T-helper 2 cell treated with Interferon-gamma antibody and Interleukin-4, amounts not matched to agents 100 ng/mL and 5 ng/mL, for 36 hours (primary cell): ENCODE data around the gene OSBPL10. TPM values are rescaled to one million over a fixed set of nuclear protein-coding genes. Genes with fewer than 3 reads are reported as not detected.

Experiments used
- intact Hi-C: fragments of 100-400 bp; cut with micrococcal nuclease; formaldehyde crosslinking; loops from one replicate; pipeline ENCODE4 v1.15.1; 2023
- total RNA-seq: library from RNA; stranded (reverse); gene quantifications from 2 replicates; pipeline ENCODE4 v1.2.3, GENCODE V29; 2022

Gene OSBPL10
- total RNA-seq, 1 donor from 2014 or later, result 2.5 TPM

DNA sequence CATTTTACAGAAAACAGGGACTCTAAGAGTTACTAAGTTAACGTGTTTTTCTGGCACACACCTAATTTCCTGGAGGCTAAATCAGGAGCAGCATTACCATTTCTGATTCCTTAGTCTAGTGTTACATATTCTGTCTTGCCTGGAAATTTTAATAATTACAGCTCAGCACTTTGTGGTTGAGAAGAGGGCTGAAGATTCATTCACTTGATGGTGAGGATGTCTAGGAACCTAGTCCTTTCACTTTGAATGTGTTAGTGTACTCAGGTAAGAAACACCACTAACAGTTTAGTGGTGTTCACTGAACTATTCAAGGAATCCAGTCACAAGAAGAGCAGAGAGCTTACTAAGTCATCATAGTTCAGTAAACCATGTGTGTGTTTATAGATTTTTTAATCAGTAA lies 345.5 kb downstream of the OSBPL10 start:
- intact Hi-C loops, result loop anchor here (5.0 to 10.0 kb wide), 4 partner anchors 83 to 421 kb away; partner anchors contain the start of gene STT3B

DNA sequence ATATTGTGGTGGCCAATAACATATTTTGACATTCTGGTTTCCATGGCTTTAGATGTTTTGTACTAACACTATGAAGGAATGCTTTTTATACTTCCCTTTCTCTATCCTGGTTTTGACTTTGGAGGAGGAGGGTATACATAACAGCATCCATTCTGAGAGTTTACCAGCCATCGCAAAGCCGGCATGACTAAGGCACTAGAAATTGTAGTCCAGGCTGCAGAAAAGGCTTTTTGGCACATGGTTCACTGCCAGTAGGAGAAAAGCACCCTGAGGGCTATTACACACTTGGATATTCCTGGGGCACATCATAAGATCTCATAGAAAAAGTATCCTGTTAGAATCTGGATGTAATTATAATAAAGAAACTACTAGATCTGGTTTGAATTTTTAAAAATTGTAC lies 346.6 kb downstream of the OSBPL10 start:
- intact Hi-C loops, result loop anchor here (10.0 kb wide), 1 partner anchor 420 kb away; no protein-coding TSS in a partner anchor

DNA sequence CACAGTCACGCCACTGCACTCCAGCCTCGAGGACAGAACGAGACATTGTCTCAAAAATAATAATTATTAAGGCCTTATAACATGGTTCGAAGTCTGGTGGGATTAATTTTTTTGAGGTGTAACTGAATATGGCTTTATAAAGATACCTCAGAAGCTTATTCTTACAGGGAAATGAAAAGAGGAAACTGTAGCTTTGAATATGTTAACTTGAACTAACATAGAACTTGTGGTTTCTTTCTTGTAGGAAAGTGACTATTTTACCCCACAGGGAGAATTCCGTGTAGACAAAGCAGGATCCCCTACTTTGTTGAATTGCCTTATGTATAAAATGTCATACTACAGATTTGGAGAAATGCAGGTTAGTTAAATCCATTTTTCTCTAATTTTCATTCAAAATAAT lies 352.0 kb downstream of the OSBPL10 start:
- intact Hi-C loops, result no loop called here

DNA sequence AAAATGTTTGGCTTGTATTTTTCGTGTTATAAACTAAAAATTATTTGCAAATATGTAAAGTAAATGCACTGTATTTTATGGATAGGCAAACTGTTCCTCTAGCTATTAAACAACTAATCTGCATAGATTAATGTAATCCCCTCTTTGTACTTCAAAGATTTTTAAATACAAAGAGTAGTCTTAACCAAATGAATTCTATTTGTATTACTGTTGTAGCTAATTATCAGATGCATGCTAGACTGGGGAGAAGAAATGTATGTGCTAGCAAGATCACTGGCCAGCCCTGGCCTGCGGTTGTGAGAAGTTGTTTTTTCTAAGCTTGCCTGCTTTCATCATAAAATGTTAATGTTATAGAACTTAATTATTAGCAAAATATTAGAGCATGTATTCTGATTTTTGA lies 355.7 kb downstream of the OSBPL10 start:
- intact Hi-C loops, result no loop called here

DNA sequence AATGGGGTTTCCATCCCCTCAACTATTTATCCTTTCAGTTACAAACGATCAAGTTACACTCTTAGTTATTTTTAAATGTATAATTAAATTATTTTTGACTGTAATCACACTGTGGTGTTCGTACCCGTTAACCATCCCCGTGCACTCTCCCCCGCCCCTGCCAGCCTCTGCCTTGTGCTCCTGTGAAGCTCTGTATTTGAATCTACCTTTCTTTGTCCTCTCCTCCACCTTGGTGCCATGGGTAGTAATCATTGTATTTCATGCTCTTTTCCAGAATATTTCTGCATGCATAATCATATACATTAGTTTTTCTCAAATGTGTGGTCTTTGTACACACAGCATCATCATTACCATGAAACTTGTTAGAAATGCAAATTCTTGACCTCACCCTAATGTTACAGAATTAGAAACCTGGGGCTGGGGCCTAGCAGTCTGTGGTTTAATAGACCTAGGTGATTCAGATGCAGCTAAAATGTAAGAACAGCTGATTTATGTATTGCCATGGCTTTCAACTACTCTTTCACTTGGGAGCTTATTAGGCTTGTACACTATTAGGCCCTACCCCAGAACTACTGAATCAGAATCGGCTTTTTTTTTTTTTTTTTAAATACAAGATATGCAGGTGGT lies 356.9 kb downstream of the OSBPL10 start:
- intact Hi-C loops, result loop anchor here (5.0 kb wide), 1 partner anchor 92 kb away; the partner anchor contains the start of gene STT3B

DNA sequence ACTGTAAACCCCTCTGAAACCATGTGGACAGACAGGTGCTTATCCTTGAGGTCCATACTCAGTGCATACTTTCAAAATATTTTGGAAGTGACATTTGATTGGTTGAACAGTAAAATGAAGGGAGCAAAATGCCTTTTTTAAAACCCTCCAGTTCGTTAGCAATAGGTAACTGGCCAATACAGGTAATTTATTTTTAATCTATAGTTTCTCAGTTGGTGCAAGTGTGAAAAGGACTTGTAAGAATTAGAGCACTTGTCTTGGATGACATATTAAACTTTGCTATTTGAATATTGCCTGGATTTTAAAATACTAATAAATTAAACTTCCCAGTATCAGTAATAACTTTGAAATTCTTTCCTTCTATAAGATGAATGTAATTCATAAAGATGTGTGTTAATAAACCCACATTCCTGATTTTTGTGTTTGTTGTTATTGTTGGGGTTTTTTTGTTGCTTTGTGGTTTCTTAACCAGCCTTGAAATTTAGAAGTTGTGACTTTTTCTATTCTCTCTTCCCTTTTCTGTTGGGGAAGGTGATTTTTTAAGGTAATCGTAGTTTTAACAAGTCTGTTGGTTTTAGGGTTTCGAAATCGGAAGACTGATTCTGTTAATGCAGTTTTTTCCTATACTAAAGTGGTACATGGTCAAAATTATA lies 358.3 kb downstream of the OSBPL10 start:
- intact Hi-C loops, result loop anchor here (5.0 kb wide), 1 partner anchor 90 kb away; the partner anchor contains the start of gene STT3B

DNA sequence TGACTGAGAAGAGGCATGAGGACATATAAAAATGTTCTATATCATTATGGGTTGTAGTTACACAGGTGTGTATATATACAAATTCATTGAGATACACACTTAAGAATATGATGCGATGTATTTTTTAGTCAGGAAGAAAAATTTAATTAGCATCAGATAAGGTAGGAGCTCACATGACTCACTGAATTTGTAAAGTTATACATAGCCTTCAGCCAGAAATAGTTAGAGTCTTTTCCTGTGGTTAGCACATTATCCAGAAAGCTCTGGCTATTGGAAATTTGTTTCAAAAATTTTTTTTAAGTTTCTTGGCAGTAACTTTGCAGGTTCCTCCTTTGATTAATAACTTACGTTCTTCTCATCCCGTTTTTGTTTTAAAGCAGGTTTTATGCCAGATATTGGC lies 359.7 kb downstream of the OSBPL10 start:
- intact Hi-C loops, result loop anchor here (5.0 kb wide), 1 partner anchor 89 kb away; the partner anchor contains the start of gene STT3B

DNA sequence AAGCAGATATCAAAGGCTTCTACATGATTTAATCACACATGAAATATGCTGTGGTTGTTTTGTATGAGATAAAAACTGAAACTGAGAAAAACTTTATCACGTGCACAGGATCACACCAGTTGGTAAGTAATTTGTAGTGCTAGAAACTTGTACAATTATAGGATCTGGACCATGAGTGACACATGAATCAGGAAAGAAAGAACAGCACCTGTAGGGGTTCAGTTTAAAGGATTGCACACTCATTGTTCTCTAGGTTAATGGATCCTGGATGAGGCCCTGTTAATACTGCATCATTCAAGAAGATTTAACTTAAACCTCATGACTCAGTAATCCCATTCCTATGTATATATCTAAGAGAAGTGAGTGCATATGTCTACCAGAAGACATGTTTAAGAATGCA lies 360.4 kb downstream of the OSBPL10 start:
- intact Hi-C loops, result loop anchor here (5.0 kb wide), 1 partner anchor 88 kb away; the partner anchor contains the start of gene STT3B

DNA sequence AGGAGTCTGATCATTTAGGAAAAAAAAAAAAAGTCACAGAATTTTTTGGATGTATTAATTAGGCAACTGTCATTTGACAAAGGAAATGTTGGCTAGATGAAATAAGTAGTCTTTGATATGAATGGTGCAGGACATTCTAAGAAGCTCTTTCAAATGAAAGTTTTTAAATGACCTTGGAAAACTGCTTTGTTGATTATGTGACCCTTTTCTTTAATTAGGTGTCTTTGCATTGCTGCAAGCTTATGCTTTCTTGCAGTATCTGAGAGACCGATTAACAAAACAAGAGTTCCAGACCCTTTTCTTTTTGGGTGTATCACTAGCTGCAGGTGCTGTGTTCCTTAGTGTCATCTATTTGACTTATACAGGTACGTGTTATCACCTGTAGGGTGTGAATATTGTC lies 364.4 kb downstream of the OSBPL10 start:
- intact Hi-C loops, result no loop called here

DNA sequence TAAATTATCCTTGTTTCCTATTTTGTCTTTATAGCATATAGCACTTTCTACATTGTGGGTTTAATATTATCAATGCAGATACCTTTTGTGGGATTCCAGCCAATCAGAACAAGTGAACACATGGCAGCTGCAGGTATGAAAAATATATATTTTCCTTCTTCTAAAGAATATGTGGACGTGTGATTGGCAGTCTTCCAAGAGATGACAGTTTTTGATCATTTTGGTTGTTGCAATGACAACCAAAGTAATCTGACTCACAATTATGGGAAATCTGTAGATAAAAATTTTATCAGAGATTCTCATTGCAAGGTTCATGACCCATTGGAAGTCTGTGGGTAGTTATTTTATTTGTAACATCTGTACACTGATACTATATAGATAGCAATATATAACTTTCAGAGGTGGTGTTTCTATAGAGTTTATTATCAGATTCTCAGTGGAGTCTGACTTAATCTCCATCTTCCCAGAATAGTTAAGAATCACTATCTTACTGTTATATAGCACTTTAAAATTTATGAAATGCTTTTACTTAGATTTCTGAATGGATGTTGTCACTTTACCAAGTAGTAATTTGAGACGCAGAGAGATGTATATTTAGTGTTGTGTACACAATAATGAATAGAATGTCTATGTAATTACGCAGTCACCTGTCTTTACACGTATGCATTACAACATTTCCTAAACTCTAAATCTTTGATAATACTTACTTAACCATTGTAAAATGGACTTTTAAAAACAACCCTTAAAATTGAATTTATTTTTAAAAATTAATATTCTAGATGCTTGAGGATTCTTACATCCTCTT lies 365.8 kb downstream of the OSBPL10 start:
- intact Hi-C loops, result no loop called here

DNA sequence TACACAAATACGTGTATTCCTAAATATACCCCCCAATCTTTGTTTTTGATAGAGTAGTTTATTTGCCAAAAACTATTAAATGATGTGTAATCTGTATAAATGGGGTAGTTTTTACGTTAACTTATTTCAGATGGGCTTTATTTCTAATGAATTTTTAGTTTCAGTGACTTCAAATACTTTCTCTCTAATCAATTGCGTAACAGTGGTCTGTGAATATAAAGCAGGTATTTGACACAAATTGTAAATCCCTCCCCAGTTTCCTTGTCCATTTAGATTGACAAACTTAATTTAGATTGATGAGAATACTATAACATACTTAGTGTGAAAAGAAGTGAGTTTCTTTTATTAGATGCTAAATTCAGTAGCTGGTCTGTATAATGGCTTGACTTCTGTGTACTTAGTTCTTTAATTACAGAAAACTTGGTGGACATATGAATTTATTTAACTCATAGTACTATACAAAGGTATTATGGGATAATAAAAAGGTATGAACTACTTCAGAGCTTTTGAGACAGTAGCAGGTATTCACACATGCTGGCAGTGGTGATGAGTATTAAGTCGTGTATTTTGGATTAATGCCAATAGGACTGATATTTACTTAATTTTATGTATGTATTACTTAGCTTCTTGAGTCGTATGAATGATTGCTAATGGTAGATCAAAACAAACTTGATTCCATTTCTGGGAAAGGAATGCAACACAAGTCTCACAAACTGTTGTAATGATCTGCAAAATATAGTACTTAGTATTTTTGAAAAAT lies 366.7 kb downstream of the OSBPL10 start:
- intact Hi-C loops, result loop anchor here (5.0 kb wide), 1 partner anchor 153 kb away; no protein-coding TSS in a partner anchor

DNA sequence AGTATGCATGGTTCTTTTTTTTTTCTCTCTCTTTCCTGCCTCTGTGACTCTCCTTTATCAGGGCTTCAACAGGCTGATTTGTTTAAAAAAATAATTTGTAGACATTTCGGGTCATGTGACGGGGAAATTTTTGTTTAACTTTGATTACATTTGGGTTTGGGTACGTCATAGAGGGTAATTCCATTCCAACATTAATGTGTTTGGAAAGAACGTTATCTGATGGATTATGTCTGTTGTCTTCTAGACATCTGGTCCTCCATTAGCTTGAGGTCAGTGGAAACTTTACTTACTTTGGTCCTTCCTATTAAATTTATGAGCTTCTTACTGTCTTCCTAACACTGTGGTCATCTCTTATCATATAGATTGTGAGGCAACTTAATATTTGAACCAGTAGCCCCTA lies 367.4 kb downstream of the OSBPL10 start:
- intact Hi-C loops, result loop anchor here (5.0 kb wide), 1 partner anchor 154 kb away; no protein-coding TSS in a partner anchor

DNA sequence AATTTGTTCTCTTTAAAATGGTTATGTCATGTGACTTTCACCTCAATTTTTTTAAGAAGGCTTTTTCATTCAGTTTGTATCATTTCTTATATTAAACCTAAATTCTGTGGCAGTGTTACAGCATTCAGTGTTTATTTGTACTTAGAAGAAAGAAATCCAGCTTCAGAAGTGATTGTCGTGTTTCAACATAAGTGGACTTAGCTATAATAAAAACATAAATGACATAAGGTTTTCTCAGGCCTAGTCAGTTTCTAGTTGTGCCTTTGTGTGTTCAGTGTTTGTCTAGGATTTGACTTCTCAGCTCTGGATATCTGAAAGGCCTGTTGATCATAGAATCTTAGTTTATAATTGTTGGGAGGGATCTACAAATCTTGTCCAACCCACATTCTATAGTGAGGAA lies 367.9 kb downstream of the OSBPL10 start:
- intact Hi-C loops, result loop anchor here (5.0 kb wide), 1 partner anchor 154 kb away; no protein-coding TSS in a partner anchor

Other genes starting within 250 kb of the OSBPL10 start
- 0.14 and 0.16 TPM in 2 replicates for gene ZNF860, start 488 bp upstream of the OSBPL10 start, total RNA-seq
- 21.9 and 25.7 TPM in 2 replicates for gene GPD1L, start 125.4 kb upstream of the OSBPL10 start, total RNA-seq